ENCODE measurements around the gene DENND1A.

DENND1A gene

DNA sequence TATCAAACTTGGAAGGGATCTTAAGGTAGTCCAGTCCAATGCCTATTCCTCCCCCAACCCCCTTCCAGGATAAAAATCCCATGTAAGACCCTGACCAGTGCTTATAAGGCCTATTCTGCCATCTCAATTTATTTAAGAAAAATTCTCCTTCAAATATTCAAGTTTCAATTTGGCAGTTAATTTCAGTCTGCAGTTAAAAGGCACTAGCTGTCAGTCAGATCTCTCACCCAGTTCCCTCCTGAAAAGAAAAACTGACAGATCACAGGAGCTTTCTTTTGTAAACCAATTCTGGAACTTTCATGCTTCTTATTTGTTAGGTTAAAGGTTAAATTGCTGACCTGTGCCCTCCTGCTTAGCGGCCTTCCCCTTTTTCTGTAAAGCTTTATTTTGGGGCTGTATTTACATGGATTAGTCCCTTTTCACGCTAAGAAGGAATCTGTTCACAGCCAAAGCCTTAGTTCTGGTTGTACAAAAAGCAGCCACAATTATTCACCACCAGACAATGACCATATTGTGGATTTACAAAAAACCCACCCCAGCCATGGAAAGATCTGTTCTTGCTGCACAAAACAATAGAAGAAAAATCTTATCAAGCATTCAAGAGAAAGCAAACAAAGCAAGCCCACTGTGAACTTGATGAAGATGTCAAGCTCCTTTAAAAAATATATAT is 68.7 kb downstream of the DENND1A start:
- Histone ChIP-seq H3K9me2 (replicated peaks; ENCODE audit: insufficient read depth, low read length) (no peaks in the 10 kb centered on the region), H3F3A (ENCODE audit: insufficient read depth) (no peaks in the 10 kb centered on the region), H3K27me3 (ENCODE audit: low read length) (no peaks in the 10 kb centered on the region), H2AFZ (ENCODE audit: low read depth, low read length, severe bottlenecking) (no peak overlapping the region), H3K9ac (ENCODE audit: low read length) (no peak overlapping the region), H3K27ac (ENCODE audit: low read depth, low read length) (no peak overlapping the region), H3K4me2 (ENCODE audit: low read depth, low read length, poor library complexity, severe bottlenecking) (no peak overlapping the region), H4K20me1 (ENCODE audit: low read depth, low read length) (no peaks in the 10 kb centered on the region), H3K79me2 (ENCODE audit: insufficient read depth, low read length) (no peaks in the 10 kb centered on the region), H3K4me3 (ENCODE audit: insufficient read depth, low read length, poor library complexity, severe bottlenecking) (no peak overlapping the region), H3K9me3 (ENCODE audit: insufficient read depth, low read length) (no peaks in the 10 kb centered on the region), H3K36me3 (ENCODE audit: low read length) (no peaks in the 10 kb centered on the region)
- no peak for TF ChIP-seq EZH2phosphoT487 (conservative IDR thresholded peaks at IDR 0.05; ENCODE audit: low read length)
- TF ChIP-seq CTCF (IDR thresholded peaks at IDR 0.05; ENCODE audit: insufficient read depth, low read length, poor library complexity, severe bottlenecking) = no peak

DNA sequence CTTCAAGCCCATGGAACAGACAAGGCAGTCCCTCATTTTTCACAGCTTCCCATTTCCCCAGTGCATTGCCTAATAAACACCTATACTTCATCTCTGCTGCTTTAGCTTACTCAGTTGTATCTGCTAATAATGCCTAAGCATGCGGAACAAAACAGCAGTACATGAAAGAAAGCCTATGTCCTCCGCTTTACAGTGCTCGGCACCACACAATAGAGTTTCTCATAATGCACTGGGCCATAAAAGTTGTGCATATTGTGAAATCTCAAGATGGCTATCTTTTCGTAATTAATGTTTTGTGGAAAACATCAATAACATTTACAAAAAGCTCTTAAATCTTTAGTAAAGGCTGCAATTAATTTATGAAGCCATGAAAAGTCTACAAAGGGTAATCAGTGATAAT is 69.3 kb downstream of the DENND1A start:
- Histone ChIP-seq H3F3A (ENCODE audit: insufficient read depth) (no peaks in the 10 kb centered on the region), H3K9me2 (replicated peaks; ENCODE audit: insufficient read depth, low read length) (no peaks in the 10 kb centered on the region), H3K9me3 (ENCODE audit: insufficient read depth, low read length) (no peaks in the 10 kb centered on the region), H3K27me3 (ENCODE audit: low read length) (no peaks in the 10 kb centered on the region), H3K4me2 (ENCODE audit: low read depth, low read length, poor library complexity, severe bottlenecking) (no peak overlapping the region), H3K36me3 (ENCODE audit: low read length) (no peaks in the 10 kb centered on the region), H3K79me2 (ENCODE audit: insufficient read depth, low read length) (no peaks in the 10 kb centered on the region), H3K9ac (ENCODE audit: low read length) (no peak overlapping the region), H3K4me3 (ENCODE audit: insufficient read depth, low read length, poor library complexity, severe bottlenecking) (no peak overlapping the region), H4K20me1 (ENCODE audit: low read depth, low read length) (no peaks in the 10 kb centered on the region), H3K27ac (ENCODE audit: low read depth, low read length) (no peak overlapping the region), H2AFZ (ENCODE audit: low read depth, low read length, severe bottlenecking) (no peak overlapping the region)
- TF ChIP-seq CTCF (IDR thresholded peaks at IDR 0.05; ENCODE audit: insufficient read depth, low read length, poor library complexity, severe bottlenecking) (no peak), EZH2phosphoT487 (conservative IDR thresholded peaks at IDR 0.05; ENCODE audit: low read length) (no peak)

- Histone ChIP-seq H3K27me3 (ENCODE audit: low read length) (no peaks in the 10 kb centered on the region), H3K9me3 (ENCODE audit: insufficient read depth, low read length) (peaks cover 2% of the 10 kb centered on the region), H3K9ac (ENCODE audit: low read length) (no peak overlapping the region), H3K9me2 (replicated peaks; ENCODE audit: insufficient read depth, low read length) (no peaks in the 10 kb centered on the region), H3K27ac (ENCODE audit: low read depth, low read length) (no peak overlapping the region), H3K36me3 (ENCODE audit: low read length) (peaks cover 3% of the 10 kb centered on the region; the same call in 1 of the 2 replicates), H2AFZ (ENCODE audit: low read depth, low read length, severe bottlenecking) (no peak overlapping the region), H3K4me3 (ENCODE audit: insufficient read depth, low read length, poor library complexity, severe bottlenecking) (no peak overlapping the region), H3K4me2 (ENCODE audit: low read depth, low read length, poor library complexity, severe bottlenecking) (no peak overlapping the region), H3K79me2 (ENCODE audit: insufficient read depth, low read length) (no peaks in the 10 kb centered on the region), H3F3A (ENCODE audit: insufficient read depth) (no peaks in the 10 kb centered on the region), H4K20me1 (ENCODE audit: low read depth, low read length) (no peaks in the 10 kb centered on the region)
- TF ChIP-seq CTCF (IDR thresholded peaks at IDR 0.05; ENCODE audit: insufficient read depth, low read length, poor library complexity, severe bottlenecking) = no peak
- no peak for TF ChIP-seq EZH2phosphoT487 (conservative IDR thresholded peaks at IDR 0.05; ENCODE audit: low read length)
Observed at GRCh38 chr9:123852403-123852802, 77.5 kb downstream of the DENND1A start.

Measured in SU-DHL-6 (cell line).